ENCODE measurements around the gene TADA2B.

TADA2B gene

GRCh38 chr4:7103031-7103606 is 59.9 kb downstream of the TADA2B start:
- Histone ChIP-seq H3K4me1 (ENCODE audit: low read length) (peaks cover 6% of the 10 kb centered on the region), H3K79me2 (ENCODE audit: low read length) (no peaks in the 10 kb centered on the region), H3K27ac (ENCODE audit: low read length) (no peak overlapping the region), H4K20me1 (ENCODE audit: insufficient read depth, low read length) (no peaks in the 10 kb centered on the region), H3K36me3 (replicated peaks; ENCODE audit: low read depth, low read length) (no peaks in the 10 kb centered on the region), H3K9ac (ENCODE audit: low read length) (peak overlapping the region; percentile 51), H3K27me3 (ENCODE audit: low read depth, low read length) (no peaks in the 10 kb centered on the region), H3K9me3 (ENCODE audit: insufficient read depth, low read length) (no peaks in the 10 kb centered on the region), H3K4me3 (ENCODE audit: low read length) (peak overlapping the region; percentile 78), H3K4me2 (ENCODE audit: low read length) (peak overlapping the region; percentile 75), H2AFZ (ENCODE audit: low read depth, low read length) (peak overlapping the region; percentile 65; the same call in 1 of the 2 replicates)
- TF ChIP-seq EZH2phosphoT487 (IDR thresholded peaks at IDR 0.05; ENCODE audit: low read depth): no peak
- TF ChIP-seq CTCF (IDR thresholded peaks at IDR 0.05; ENCODE audit: low read depth, low read length): no peak

- Histone ChIP-seq H3K9ac (ENCODE audit: low read length) (no peak overlapping the region), H2AFZ (ENCODE audit: low read depth, low read length) (peak overlapping the region; percentile 43; the same call in 1 of the 2 replicates)
Observed at GRCh38 chr4:7103607-7104365, 60.6 kb downstream of the TADA2B start.

GRCh38 chr4:7104366-7105031 is 61.3 kb downstream of the TADA2B start:
- H3K9me3 ChIP-seq (ENCODE audit: insufficient read depth, low read length): no peaks in the 10 kb centered on the region
- H3K27me3 ChIP-seq (ENCODE audit: low read depth, low read length): no peaks in the 10 kb centered on the region
- H2AFZ ChIP-seq (ENCODE audit: low read depth, low read length): no peak overlapping the region
- H3K4me2 ChIP-seq (ENCODE audit: low read length): no peak overlapping the region
- H3K4me3 ChIP-seq (ENCODE audit: low read length): no peak overlapping the region
- no peak overlapping the region for H3K27ac ChIP-seq (ENCODE audit: low read length)
- H3K79me2 ChIP-seq (ENCODE audit: low read length): no peaks in the 10 kb centered on the region
- H4K20me1 ChIP-seq (ENCODE audit: insufficient read depth, low read length): no peaks in the 10 kb centered on the region
- H3K9ac ChIP-seq (ENCODE audit: low read length): no peak overlapping the region
- no peak for TF ChIP-seq CTCF (IDR thresholded peaks at IDR 0.05; ENCODE audit: low read depth, low read length)
- TF ChIP-seq EZH2phosphoT487 (IDR thresholded peaks at IDR 0.05; ENCODE audit: low read depth): no peak
- H3K36me3 ChIP-seq (replicated peaks; ENCODE audit: low read depth, low read length): no peaks in the 10 kb centered on the region
- peaks cover 6% of the 10 kb centered on the region for H3K4me1 ChIP-seq (ENCODE audit: low read length)

More at GRCh38 chr4:7103607-7104365, 60.6 kb downstream of the TADA2B start:
- Histone ChIP-seq H3K79me2 (ENCODE audit: low read length) (no peaks in the 10 kb centered on the region), H3K4me1 (ENCODE audit: low read length) (peaks cover 6% of the 10 kb centered on the region), H3K4me3 (ENCODE audit: low read length) (peak overlapping the region; percentile 78), H3K9me3 (ENCODE audit: insufficient read depth, low read length) (no peaks in the 10 kb centered on the region), H4K20me1 (ENCODE audit: insufficient read depth, low read length) (no peaks in the 10 kb centered on the region), H3K4me2 (ENCODE audit: low read length) (peak overlapping the region; percentile 75), H3K27me3 (ENCODE audit: low read depth, low read length) (no peaks in the 10 kb centered on the region), H3K27ac (ENCODE audit: low read length) (no peak overlapping the region), H3K36me3 (replicated peaks; ENCODE audit: low read depth, low read length) (no peaks in the 10 kb centered on the region)
- TF ChIP-seq EZH2phosphoT487 (IDR thresholded peaks at IDR 0.05; ENCODE audit: low read depth) (no peak), CTCF (IDR thresholded peaks at IDR 0.05; ENCODE audit: low read depth, low read length) (no peak)

- no peak overlapping the region for H3K27ac ChIP-seq (ENCODE audit: low read length)
- no peak overlapping the region for H3K9ac ChIP-seq (ENCODE audit: low read length)
- no peak overlapping the region for H2AFZ ChIP-seq (ENCODE audit: low read depth, low read length)
Observed at GRCh38 chr4:7105276-7105675, 62.1 kb downstream of the TADA2B start.

More at GRCh38 chr4:7105276-7105675, 62.1 kb downstream of the TADA2B start:
- Histone ChIP-seq H3K4me2 (ENCODE audit: low read length) (no peak overlapping the region), H3K4me3 (ENCODE audit: low read length) (no peak overlapping the region), H3K79me2 (ENCODE audit: low read length) (no peaks in the 10 kb centered on the region), H3K27me3 (ENCODE audit: low read depth, low read length) (no peaks in the 10 kb centered on the region), H3K4me1 (ENCODE audit: low read length) (peaks cover 6% of the 10 kb centered on the region), H3K36me3 (replicated peaks; ENCODE audit: low read depth, low read length) (no peaks in the 10 kb centered on the region), H4K20me1 (ENCODE audit: insufficient read depth, low read length) (no peaks in the 10 kb centered on the region), H3K9me3 (ENCODE audit: insufficient read depth, low read length) (no peaks in the 10 kb centered on the region)
- TF ChIP-seq EZH2phosphoT487 (IDR thresholded peaks at IDR 0.05; ENCODE audit: low read depth) (no peak), CTCF (IDR thresholded peaks at IDR 0.05; ENCODE audit: low read depth, low read length) (no peak)
